HCEC 1CT (cell line): ENCODE measurements around the gene BCHE.

Source experiments
- DNase-seq: peaks from one replicate; pipeline ENCODE4 v3.0.0-alpha.2; 2017

The BCHE gene

GRCh38 chr3:165837058-165837525 is at the start of gene BCHE:
Gene BCHE, minus strand, starts transcription at chr3:165837423. Its CDS starts 6,390 bp downstream, at chr3:165831033.
- DNase-seq, result peak; percentile 80

- no peak for DNase-seq
Measured at GRCh38 chr3:165885558-165886270, 48.5 kb upstream of the BCHE start.

- DNase-seq, result peak; percentile 8
Measured at GRCh38 chr3:165884518-165884917, 47.3 kb upstream of the BCHE start.

- peak; percentile 15 for DNase-seq
Measured at GRCh38 chr3:165883863-165884478, 46.7 kb upstream of the BCHE start.

GRCh38 chr3:165883117-165883516 is 45.9 kb upstream of the BCHE start:
- DNase-seq, result no peak

- DNase-seq, result no peak
Measured at GRCh38 chr3:165875644-165876043, 38.4 kb upstream of the BCHE start.

GRCh38 chr3:165874663-165875489 is 37.7 kb upstream of the BCHE start:
- DNase-seq, result no peak

GRCh38 chr3:165868088-165868487 is 30.9 kb upstream of the BCHE start:
- no peak for DNase-seq

- DNase-seq, result no peak
Measured at GRCh38 chr3:165859061-165859460, 21.8 kb upstream of the BCHE start.

- peak; percentile 18 for DNase-seq
Measured at GRCh38 chr3:165855581-165855980, 18.4 kb upstream of the BCHE start.

GRCh38 chr3:165854696-165855095 is 17.5 kb upstream of the BCHE start:
- DNase-seq, result peak; percentile 13

- no peak for DNase-seq
Measured at GRCh38 chr3:165852711-165853110, 15.5 kb upstream of the BCHE start.

GRCh38 chr3:165852191-165852590 is 15.0 kb upstream of the BCHE start:
- no peak for DNase-seq

- DNase-seq, result no peak
Measured at GRCh38 chr3:165846056-165846455, 8.8 kb upstream of the BCHE start.

GRCh38 chr3:165839296-165840076 is 2.3 kb upstream of the BCHE start:
- no peak for DNase-seq

GRCh38 chr3:165837801-165838200 is 578 bp upstream of the BCHE start:
- no peak for DNase-seq

GRCh38 chr3:165835431-165835830 is 1.8 kb downstream of the BCHE start:
- peak; percentile 27 for DNase-seq

GRCh38 chr3:165830746-165831145 is 6.5 kb downstream of the BCHE start:
- DNase-seq, result no peak

- DNase-seq, result no peak
Measured at GRCh38 chr3:165827883-165828282, 9.3 kb downstream of the BCHE start.

- DNase-seq, result no peak
Measured at GRCh38 chr3:165827233-165827632, 10.0 kb downstream of the BCHE start.

GRCh38 chr3:165820671-165821123 is 16.5 kb downstream of the BCHE start:
- no peak for DNase-seq

- DNase-seq, result no peak
Measured at GRCh38 chr3:165817160-165817709, 20.0 kb downstream of the BCHE start.
